OCI-M2 (cell line): ENCODE measurements around the gene FOXO6.

Source experiments
- DNase-seq: peaks from one replicate; lab custom pipeline; 2025; ENCODE audit not compliant: unreplicated experiment; lab: John Stamatoyannopoulos, UW

FOXO6 gene

DNA sequence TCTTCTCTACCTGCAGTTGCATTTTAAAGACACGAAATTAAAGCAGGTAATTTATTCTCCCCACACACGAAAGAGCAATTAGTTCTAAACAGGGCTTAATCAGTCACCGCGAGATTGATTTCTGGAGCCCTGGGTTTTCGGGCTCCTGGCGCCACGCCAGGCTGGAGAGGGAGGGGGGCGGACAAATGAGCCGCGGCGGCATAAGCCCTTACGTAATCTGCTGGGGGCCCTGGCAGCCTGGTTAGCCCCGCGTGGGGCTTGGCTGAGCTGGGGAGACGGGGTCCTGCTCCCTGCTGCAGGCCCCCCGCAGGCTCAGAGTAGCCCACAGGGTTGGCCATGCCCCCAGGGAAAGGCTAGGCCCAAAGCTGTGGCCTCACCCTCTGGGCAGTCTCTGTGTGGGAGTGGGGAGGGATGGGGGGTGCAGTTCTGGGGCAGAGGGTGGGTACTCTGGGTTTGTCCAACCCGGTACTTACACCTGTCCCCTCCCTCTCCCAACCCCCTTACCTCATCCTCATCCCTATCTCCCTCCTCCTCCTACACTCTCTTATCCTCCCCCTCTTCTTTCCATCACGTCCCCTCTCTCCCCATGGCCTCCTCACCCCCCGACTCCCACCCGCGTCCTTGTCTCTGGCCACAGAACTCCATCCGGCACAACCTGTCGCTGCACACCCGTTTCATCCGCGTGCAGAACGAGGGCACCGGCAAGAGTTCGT is 19.9 kb downstream of the FOXO6 start:
- no peak for DNase-seq

DNA sequence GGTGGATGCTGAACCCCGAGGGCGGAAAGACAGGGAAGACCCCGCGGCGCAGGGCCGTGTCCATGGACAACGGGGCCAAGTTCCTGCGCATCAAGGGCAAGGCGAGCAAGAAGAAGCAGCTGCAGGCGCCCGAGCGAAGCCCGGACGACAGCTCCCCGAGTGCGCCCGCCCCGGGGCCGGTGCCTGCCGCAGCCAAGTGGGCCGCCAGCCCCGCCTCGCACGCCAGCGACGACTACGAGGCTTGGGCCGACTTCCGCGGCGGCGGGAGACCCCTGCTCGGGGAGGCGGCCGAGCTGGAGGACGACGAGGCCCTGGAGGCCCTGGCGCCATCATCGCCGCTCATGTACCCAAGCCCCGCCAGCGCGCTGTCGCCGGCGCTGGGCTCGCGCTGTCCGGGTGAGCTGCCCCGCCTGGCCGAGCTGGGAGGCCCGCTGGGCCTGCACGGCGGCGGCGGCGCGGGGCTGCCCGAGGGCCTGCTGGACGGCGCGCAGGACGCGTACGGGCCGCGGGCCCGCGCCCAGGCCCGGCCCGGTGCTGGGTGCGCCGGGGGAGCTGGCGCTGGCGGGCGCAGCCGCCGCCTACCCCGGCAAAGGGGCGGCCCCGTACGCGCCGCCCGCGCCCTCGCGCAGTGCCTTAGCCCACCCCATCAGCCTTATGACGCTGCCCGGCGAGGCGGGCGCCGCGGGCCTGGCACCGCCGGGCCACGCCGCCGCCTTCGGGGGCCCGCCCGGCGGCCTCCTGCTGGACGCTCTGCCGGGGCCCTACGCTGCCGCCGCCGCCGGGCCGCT is 20.7 kb downstream of the FOXO6 start:
- no peak for DNase-seq

DNA sequence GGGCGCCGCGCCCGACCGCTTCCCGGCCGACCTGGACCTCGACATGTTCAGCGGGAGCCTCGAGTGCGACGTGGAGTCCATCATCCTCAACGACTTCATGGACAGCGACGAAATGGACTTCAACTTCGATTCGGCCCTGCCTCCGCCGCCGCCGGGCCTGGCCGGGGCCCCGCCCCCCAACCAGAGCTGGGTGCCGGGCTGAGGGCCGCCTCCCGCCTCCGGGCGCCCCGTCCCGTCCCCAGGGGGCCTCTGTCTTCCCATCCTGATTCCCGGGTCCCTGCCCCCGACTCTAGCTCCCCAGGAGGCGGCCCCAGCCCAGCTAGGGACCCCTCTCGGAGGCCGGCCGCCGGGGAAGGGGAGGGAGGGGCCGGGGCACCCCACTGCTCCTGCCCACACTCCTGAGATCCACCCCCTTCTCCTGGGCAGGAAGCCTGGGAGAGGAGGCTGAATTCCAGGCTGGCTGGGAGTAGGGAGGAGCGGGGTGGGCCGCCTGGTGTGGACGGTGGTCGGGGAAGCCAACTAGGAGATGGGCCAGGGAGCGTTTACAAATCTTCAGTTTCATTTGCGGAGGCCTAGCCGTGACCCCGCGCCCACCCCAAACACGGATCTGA is 21.4 kb downstream of the FOXO6 start:
- no peak for DNase-seq

DNA sequence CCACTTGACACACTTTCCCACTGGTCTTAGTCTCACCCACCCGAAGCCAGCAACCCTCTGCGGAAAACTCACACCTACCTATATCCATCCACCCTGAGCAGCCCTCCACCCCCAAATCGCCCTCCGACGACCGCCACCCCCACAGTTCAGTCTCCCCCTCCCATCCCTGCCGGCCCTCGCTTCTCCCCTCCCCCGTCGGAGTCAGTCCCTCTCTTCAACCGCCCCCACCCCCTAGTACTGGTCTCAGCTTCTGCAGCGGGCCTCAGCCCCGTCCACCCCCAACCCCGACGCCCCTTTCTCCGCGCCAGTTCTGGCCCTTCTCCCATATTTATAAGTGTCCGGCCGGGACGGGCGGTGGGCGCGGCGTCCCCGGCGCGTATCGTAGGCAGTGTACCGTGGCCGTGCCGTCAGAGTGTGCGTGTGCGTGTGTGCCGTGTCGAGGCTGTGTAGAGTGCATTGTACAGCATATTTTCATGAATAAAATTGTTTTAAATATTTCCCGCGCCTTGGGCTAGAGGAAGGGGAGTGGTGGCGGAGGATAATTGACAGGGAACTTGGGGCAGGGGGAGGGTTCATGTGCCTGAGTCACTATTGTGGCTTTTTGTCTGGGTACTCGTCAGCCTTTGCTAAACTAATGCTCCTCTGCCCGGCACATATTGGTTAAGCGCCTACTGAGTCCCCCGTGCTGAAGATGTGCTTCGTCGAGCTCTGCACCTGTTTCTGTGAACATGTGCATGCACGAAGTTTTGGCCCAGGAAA is 22.0 kb downstream of the FOXO6 start:
- no peak for DNase-seq

DNA sequence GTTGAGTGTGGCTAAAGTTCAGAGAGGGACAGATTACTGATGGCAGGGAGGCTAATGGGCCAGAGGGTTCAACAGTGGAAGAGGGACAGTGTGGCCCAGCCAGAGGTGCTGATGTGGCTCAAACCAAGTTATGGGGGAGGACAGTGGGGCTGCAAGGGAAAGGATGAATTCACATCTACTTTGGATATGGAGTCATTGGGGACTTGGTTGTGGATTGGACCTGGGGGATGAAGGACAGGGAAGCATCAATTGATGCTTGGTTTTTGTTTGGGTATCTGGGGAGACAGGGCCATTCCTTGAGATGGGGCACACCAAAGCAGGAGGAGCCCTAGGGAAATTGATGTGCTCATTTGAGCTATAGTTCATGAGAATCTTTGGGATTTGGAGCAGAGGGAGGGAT is 23.3 kb downstream of the FOXO6 start:
- no peak for DNase-seq

DNA sequence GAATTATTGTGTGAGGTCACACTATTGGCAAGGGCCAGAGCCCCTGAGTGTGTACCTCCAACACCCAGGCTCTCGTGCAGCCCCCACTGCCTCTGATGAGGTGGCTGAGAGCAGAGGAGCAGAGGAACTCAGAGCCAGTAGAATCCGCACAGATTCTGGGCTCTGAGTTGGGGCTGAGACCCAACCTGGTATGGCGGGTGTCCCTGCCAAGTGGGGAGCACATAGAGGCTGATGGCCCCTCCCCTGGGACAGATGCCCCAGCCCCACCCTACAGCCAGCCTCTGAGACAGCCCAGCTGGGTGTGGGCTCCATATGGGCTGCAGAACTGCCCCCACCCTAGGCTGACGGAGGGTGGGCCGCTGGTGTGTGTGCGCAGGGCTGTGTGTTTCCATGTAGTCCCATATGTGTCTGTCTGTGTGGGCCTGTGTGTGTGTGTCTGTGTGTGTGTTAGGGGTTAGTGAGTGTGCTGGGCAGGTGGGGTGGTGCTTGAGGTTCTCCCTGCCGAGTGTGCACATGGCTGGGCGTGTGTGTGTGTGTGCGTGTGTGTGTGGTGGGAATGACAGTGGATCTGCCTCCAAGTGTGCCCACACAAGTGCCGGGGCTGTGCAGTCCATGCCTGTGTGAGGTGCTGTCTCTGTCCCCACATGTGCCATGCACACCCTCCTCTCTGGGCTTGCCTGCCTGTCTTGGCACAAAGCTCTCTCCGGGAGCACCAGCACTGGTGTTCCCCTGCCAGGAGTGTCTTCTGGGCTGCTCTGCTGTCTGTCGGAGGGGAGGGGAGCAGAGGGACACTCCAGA is 24.4 kb downstream of the FOXO6 start:
- no peak for DNase-seq

DNA sequence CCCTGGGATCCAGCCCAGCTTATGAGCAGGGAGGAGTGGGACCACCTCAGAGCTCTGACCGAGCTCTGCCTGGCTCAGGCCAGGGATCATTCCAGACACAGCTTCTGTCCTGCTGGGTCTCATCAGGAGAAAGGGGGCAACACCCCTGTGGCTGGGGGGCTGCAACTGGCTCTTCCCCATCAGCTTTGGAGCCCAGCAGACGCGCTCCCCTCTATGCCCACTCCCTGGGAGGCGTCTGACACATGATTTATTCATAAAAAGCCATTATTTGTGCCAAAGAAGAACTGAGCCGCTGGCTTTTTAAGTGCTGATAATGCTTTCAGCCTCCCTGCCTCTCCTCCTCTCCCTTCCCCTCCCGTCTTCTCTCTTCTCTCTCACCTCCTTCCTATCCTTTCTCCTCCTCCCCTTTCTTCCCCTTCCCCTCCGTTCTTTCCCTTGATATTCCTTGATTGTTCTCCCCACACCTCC is 25.0 kb downstream of the FOXO6 start:
- DNase-seq: no peak

DNA sequence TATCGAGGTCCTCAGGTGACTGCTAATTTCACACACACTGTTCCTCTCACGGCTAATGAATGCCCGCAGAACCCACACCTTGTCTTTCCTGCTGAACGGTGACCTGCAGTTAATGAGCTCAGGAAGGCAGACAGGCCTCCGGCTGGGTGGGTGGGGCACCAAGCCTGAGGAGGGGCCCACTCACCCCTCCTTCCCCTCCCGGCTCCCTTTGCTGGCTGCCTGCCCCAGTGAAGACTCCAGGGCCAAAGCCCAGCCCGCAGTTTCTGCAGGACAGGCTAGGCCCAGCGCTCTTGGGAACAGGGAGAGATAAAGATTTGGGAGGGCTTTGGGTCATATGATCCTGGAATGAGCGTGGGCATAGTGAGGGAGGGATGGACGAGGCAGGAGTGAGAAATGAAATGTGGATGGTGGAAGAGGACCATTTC is 26.4 kb downstream of the FOXO6 start:
- DNase-seq: no peak

DNA sequence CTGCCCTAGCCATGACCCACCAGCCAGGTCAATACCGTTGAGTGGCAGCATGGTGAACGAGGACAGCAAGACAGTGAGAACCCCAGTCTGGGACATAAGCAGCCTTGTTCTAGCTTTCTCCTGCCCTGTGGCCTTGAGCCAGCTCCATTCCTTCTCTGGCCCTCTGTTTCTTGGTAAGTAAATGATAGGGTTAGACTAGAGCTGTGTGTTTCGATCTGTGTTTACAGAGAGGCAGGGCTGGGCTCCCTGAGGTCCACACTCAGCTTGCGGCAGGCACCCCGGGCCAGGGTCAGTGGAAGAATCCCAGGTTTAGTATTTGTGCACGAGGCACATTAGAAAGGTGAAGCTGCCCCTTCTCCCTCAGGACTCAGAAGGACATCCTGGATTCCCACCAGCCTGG is 27.3 kb downstream of the FOXO6 start:
- DNase-seq: no peak

DNA sequence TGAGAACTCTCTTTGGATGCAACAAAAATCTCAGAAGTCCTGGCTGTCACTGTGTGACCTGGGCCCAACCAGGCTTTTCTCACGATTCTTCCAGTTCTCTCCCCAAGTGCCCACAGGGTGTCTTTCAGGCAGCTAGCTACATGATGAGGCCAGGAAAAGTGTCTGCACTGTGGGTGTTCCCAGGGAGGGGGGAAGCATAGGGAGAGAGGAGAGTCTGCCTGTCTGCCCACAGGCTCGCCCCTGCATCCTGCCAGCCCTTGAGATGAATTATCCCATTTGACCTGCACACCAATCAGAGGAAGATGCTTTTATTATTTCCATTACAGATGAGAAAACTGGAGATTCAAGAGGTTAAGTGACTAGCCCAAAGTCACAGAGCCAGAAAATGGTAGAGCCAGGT is 27.8 kb downstream of the FOXO6 start:
- DNase-seq: no peak

DNA sequence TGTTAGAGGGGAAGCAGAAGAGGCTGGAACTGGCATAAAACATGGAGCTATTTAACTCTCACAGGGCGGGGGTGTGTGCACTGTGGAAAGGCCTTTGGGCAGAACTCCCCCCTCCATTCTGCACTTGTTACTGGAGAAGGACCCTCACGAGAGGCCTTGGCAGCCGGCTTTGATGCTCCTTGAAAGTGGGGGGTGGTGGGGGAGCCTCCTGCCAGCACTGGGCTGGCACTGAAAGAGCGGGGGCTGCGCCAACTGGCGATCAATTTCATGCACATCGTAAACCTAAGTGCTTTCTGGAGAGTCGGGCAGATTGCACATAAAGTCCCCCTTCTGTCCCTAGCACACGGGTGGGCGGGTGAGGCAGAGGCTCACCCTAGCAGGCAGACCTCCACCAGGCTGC is 28.9 kb downstream of the FOXO6 start:
- no peak for DNase-seq

DNA sequence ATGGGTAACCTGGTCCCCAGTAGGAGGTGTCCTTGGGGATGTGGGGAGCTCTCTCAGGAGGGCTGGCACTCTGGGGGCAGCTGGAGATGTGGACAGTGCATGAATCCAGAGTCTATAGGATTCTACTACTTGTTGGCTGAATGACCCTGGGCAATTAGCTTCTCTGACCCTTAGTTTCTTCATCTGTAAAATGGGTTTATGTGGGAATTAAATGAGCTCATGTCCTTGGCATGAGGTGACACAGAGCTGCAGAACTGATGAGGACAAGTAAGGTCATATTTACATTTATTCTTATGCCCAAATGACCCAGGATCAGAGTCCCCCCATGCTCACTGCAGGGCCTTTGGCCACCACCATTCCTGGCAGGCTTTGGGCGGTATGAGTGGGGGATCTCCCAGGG is 29.3 kb downstream of the FOXO6 start:
- DNase-seq: no peak

DNA sequence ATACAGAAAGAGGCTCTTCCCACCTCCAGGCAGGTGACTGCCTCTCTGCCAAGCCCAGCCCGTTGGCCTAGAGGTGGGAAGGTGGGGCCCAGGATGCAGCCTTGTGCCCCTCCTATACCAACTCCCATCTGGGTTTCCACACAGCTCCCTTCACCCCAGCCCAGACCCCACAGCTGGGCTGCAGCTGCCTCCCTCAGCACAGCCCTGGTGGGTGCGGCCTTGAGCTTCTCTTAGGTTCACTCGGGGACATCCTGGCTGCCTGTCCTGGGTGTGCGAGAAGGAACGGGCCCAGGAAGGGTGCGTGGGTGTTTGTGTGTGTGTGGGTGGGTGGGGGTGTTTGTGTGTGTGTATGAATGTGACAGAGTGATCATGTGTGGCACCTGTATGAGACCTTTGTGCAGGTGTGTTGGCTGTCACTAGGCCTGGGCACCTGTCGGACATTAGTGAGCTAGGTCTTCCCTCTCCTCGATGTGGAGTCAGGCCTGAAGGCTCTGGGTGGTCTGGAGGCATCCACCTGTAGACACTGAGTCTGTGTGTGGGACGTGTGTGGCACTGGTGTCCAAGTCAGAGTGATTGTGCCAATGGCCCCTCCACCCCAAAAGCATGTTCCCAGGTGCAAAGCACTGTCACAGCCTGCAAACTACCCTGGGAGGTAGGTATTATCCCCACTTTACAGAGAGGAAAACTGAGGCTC is 30.7 kb downstream of the FOXO6 start:
- no peak for DNase-seq

DNA sequence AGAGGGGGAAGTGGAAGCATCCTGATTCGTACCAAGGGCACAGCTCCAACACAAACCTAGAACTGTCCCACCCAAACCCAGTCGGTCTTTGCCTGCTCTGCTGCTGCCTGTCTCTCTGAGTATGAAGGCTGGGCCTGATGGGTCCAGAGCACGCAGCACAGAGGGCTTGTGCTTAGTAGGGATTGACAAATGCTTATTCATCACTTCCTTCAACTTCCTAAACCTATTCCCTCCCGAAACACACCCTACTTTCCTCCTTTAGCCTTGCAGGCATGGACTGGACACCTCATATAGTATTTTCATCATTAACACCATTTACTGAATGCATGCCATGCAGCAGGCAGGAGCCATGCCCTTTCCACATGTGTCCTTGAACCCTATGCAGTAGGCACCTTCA is 31.3 kb downstream of the FOXO6 start:
- DNase-seq: no peak

DNA sequence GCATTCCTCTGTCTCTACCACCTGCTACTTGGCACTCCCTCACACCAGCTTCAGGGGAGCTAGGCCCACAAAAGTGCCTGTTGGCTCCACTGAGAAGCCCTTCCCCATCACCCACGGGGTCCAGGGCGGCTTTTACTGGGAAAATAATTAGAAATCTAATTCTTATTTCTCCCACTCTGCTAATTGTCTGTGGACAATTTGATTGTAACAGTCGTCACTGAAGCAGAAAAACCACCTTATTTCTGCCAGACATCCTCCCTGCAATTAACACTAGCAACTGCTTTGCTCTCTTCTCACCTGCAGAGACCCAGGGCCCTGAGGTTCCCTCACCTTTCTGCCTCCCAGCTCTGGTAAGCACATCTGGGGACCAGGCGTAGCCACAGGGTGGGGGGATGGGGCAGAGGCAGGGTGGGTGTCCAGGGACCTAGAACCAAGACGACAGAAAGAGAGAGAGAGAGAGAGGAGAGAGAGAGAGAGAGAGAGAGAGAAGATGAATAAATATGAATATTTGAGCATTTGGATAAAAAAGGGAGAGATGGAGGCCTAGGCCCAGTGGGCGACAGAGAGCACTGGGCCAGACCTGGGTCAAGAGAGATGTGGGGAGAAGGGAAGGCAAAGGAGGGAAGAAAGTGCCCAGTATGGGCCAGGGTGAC is 32.6 kb downstream of the FOXO6 start:
- DNase-seq: no peak

DNA sequence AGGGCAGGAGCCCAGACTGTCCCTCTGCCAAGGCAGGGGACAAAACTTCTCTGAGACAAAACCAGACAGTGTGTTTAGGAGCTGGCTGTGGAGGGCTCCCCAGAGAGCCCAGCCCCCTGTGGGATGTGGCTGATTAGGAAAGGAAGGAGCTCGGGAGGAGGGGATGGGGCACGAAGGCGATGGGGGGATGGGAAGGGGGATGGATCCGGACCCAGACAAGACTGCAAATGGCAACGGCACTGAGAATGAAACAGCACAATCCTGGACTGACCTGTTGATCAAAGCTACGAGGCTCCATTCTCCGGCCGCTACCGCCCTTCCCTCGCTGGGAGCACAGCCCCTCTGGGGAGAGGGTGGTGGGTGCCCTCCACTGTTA is 33.1 kb downstream of the FOXO6 start:
- DNase-seq: no peak

DNA sequence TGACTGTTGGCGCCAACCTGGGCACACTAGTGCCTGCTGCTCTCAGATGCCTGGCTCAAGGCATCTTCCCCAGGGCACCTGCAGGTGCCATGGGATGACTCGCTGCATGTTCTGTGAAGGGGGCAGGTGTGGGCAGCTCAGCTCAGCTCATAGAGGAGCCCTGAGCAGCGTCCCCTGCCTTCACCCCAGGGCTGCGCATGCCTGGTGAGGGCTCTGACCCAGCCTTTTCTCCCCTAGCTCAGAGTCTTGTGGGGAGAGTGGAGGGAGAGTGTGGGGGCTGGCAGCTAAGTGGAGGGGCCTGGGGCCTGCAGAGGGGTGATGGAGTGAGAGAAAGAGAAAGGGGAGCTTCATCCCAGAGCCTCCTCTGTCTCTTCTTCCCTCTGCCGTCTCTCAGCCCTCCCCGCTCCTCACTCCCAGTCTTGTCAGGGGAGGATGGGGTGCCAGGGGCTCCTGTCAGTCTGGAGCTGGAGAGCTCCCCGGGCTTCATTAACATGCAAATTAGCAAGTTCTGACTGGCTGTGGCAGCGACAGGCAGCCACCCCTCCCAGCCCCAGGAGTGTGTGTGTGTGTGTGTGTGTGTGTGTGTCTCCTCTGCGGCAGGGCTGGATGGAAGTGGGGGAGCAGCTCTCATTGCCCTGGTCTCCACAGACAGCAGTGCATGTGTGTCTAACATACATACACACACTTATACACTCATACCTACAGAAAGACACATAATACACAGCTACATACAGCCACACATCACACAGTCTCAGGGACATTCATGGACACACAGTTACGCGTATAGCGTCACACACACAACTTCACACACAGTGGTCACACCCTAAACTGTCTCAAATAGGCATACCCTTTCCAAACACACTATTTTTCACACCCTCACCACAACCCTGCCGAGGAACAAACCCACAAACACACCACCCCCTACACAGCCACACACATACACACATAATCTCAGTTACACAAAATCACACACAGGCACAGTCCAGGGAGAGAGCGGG is 34.0 kb downstream of the FOXO6 start:
- no peak for DNase-seq

DNA sequence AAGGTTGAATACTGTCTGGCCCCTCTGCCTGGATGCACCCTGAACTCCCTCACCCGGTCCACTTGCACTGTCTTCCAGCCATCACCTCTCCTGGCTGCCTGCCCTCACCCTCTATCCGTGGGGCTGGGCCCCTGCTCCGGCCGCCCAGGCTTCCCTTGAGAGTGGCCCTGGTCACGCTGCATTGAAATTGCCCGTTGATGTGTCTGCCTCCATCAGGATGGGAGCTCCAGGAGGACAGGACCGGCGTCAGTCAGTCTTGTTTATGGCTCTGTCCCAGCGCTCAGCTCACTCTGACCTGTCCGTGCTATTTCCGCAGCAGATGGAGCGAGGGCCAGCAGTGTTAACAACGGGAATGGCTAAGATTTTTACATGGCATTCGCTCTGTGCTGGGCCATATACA is 34.9 kb downstream of the FOXO6 start:
- no peak for DNase-seq
